ENCODE results near the gene MTHFD1L.

GRCh38 chr6:150925976-150926375 is 60.5 kb downstream of the MTHFD1L start:
- TF ChIP-seq, protein P1, sequence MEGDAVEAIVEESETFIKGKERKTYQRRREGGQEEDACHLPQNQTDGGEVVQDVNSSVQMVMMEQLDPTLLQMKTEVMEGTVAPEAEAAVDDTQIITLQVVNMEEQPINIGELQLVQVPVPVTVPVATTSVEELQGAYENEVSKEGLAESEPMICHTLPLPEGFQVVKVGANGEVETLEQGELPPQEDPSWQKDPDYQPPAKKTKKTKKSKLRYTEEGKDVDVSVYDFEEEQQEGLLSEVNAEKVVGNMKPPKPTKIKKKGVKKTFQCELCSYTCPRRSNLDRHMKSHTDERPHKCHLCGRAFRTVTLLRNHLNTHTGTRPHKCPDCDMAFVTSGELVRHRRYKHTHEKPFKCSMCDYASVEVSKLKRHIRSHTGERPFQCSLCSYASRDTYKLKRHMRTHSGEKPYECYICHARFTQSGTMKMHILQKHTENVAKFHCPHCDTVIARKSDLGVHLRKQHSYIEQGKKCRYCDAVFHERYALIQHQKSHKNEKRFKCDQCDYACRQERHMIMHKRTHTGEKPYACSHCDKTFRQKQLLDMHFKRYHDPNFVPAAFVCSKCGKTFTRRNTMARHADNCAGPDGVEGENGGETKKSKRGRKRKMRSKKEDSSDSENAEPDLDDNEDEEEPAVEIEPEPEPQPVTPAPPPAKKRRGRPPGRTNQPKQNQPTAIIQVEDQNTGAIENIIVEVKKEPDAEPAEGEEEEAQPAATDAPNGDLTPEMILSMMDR (IDR thresholded peaks at IDR 0.05), result no peak
- no peak for TF ChIP-seq POLR2A (IDR thresholded peaks at IDR 0.05)
